ENCODE data around the gene GFPT2.

- TF ChIP-seq, protein P1, sequence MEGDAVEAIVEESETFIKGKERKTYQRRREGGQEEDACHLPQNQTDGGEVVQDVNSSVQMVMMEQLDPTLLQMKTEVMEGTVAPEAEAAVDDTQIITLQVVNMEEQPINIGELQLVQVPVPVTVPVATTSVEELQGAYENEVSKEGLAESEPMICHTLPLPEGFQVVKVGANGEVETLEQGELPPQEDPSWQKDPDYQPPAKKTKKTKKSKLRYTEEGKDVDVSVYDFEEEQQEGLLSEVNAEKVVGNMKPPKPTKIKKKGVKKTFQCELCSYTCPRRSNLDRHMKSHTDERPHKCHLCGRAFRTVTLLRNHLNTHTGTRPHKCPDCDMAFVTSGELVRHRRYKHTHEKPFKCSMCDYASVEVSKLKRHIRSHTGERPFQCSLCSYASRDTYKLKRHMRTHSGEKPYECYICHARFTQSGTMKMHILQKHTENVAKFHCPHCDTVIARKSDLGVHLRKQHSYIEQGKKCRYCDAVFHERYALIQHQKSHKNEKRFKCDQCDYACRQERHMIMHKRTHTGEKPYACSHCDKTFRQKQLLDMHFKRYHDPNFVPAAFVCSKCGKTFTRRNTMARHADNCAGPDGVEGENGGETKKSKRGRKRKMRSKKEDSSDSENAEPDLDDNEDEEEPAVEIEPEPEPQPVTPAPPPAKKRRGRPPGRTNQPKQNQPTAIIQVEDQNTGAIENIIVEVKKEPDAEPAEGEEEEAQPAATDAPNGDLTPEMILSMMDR (IDR thresholded peaks at IDR 0.05) = no peak
- no peak for TF ChIP-seq POLR2A (IDR thresholded peaks at IDR 0.05)
These were observed 19.5 kb downstream of the GFPT2 start for GRCh38 chr5:180333661-180334060.

Measured in esophagus squamous epithelium (tissue), 4 donors.